IMR-90 (cell line): Measurements from ENCODE around the gene ENPEP. TPM values are rescaled to one million over a fixed set of nuclear protein-coding genes. Genes with fewer than 3 reads are reported as not detected.

Source experiments
- ATAC-seq: fragments of 200-7000 bp; cut with Tn5 transposase; 2 replicates; pipeline ENCODE4 v1.9.1; 2020; ENCODE audit warnings: low read depth, mild to moderate bottlenecking, moderate library complexity
- BruUV-seq: library from RNA; stranded (reverse); fragments of 400-500 nt; replicated peaks from 2 replicates; lab custom pipeline; 2021; lab: Mats Ljungman, UMichigan
- CTCF ChIA-PET: fragments of 300-600 bp; formaldehyde crosslinking; extraction: SDS; loops from one replicate; lab custom pipeline; 2021; ENCODE audit warnings: antibody characterized with exemption; lab: Yijun Ruan, JAX
- POLR2A ChIA-PET: fragments of 300-600 bp; sonication (Branson Sonifier 250); formaldehyde crosslinking; loops from one replicate; lab custom pipeline; 2022; ENCODE audit warnings: antibody characterized with exemption; ENCODE audit not compliant: unreplicated experiment; lab: Charles Lee
- DNase-seq: peaks from one replicate; pipeline ENCODE4 v3.0.0; 2013
- H2AFZ ChIP-seq: replicated peaks from 2 replicates; pipeline ENCODE3; 2013; ENCODE audit warnings: low read length, mild to moderate bottlenecking; ENCODE audit not compliant: poor library complexity
- H2AK5ac ChIP-seq: 2 replicates; pipeline ENCODE4 v1.6.1; 2013; ENCODE audit warnings: low read depth, low read length, inconsistent platforms
- H2AK9ac ChIP-seq: replicated peaks from 2 replicates; pipeline ENCODE3; 2013; ENCODE audit warnings: mild to moderate bottlenecking, low read depth, low read length, moderate library complexity; ENCODE audit not compliant: poor library complexity
- H2BK120ac ChIP-seq: 2 replicates; pipeline ENCODE4 v1.6.1; 2013; ENCODE audit warnings: low read depth, low read length, inconsistent platforms
- H2BK15ac ChIP-seq: 3 replicates; pipeline ENCODE4 v1.6.1; 2013; ENCODE audit warnings: low read depth, low read length, inconsistent platforms
- H2BK20ac ChIP-seq: 2 replicates; pipeline ENCODE4 v1.6.1; 2013; ENCODE audit warnings: low read depth, mild to moderate bottlenecking, inconsistent platforms, low read length, moderate library complexity
- H2BK5ac ChIP-seq: 2 replicates; pipeline ENCODE4 v1.6.1; 2013; ENCODE audit warnings: mild to moderate bottlenecking, low read depth, low read length, inconsistent platforms; ENCODE audit not compliant: poor library complexity, severe bottlenecking
- H3K14ac ChIP-seq: replicated peaks from 2 replicates; pipeline ENCODE4 v1.6.1; 2013; ENCODE audit warnings: low read depth, low read length, inconsistent platforms
- H3K18ac ChIP-seq: 2 replicates; pipeline ENCODE4 v1.6.1; 2013; ENCODE audit warnings: low read depth, low read length, control low read depth
- H3K23ac ChIP-seq: 2 replicates; pipeline ENCODE4 v1.6.1; 2013; ENCODE audit warnings: low read depth, low read length, inconsistent platforms
- H3K27ac ChIP-seq: 2 replicates; pipeline ENCODE4 v1.5.1; 2013; ENCODE audit warnings: mild to moderate bottlenecking, control low read depth, low read length; ENCODE audit not compliant: insufficient read depth
- H3K27me3 ChIP-seq: 2 replicates; pipeline ENCODE4 v1.6.1; 2013; ENCODE audit warnings: low read length; ENCODE audit not compliant: control insufficient read depth, insufficient read depth
- H3K36me3 ChIP-seq: 2 replicates; pipeline ENCODE4 v1.6.1; 2013; ENCODE audit warnings: low read length, mixed read lengths; ENCODE audit not compliant: control insufficient read depth, insufficient read depth
- H3K4ac ChIP-seq: 2 replicates; pipeline ENCODE4 v1.6.1; 2013; ENCODE audit warnings: low read depth, low read length, inconsistent platforms
- H3K4me1 ChIP-seq: 2 replicates; pipeline ENCODE4 v1.6.1; 2013; ENCODE audit warnings: low read length, mixed read lengths; ENCODE audit not compliant: control insufficient read depth, insufficient read depth
- H3K4me2 ChIP-seq: 2 replicates; pipeline ENCODE4 v1.6.1; 2013; ENCODE audit warnings: low read depth, mild to moderate bottlenecking, control low read depth, low read length, moderate library complexity
- H3K4me3 ChIP-seq: 2 replicates; pipeline ENCODE4 v1.5.1; 2013; ENCODE audit warnings: low read depth, mild to moderate bottlenecking, control low read depth, low read length, moderate library complexity; ENCODE audit not compliant: insufficient read depth
- H3K56ac ChIP-seq: 2 replicates; pipeline ENCODE4 v1.6.1; 2013; ENCODE audit warnings: low read length, inconsistent platforms; ENCODE audit not compliant: insufficient read depth; ENCODE audit errors: extremely low read depth
- H3K79me1 ChIP-seq, 2 experiments: 2 replicates each; pipeline ENCODE4 v1.6.1; 2013; ENCODE audit warnings: low read length in 2 of 2, inconsistent platforms in 1 of 2, low read depth in 1 of 2
- H3K9ac ChIP-seq: 2 replicates; pipeline ENCODE4 v1.6.1; 2013; ENCODE audit warnings: low read depth, low read length, control low read depth
- H3K9me1 ChIP-seq: 2 replicates; pipeline ENCODE4 v1.6.1; 2013; ENCODE audit warnings: low read length, inconsistent platforms; ENCODE audit not compliant: insufficient read depth
- H3K9me3 ChIP-seq: 2 replicates; pipeline ENCODE4 v1.6.1; 2013; ENCODE audit warnings: low read length; ENCODE audit not compliant: control insufficient read depth, insufficient read depth
- H4K20me1 ChIP-seq: 2 replicates; pipeline ENCODE4 v1.6.1; 2013; ENCODE audit warnings: low read length, inconsistent platforms; ENCODE audit not compliant: insufficient read depth
- H4K5ac ChIP-seq: 2 replicates; pipeline ENCODE4 v1.6.1; 2013; ENCODE audit warnings: mild to moderate bottlenecking, low read depth, low read length, control low read depth
- H4K8ac ChIP-seq, 2 experiments: 2 replicates each; pipeline ENCODE4 v1.6.1; 2013; ENCODE audit warnings: low read depth in 2 of 2, low read length in 2 of 2, control low read depth in 1 of 2, inconsistent platforms in 1 of 2
- H4K91ac ChIP-seq: 2 replicates; pipeline ENCODE4 v1.6.1; 2013; ENCODE audit warnings: low read depth, low read length, inconsistent platforms; ENCODE audit not compliant: insufficient read depth
- BHLHE40 ChIP-seq: fragments of 150-350 bp; IDR thresholded peaks from 2 replicates; pipeline ENCODE4 v1.6.1; 2016; ENCODE audit warnings: mild to moderate bottlenecking, low read depth, low read length
- MAZ ChIP-seq: IDR thresholded peaks from 2 replicates; pipeline ENCODE4 v1.6.1; 2012; ENCODE audit warnings: low read depth, mild to moderate bottlenecking, low read length, improper control_type of control experiment, moderate library complexity, borderline replicate concordance
- RFX5 ChIP-seq: IDR thresholded peaks from 2 replicates; pipeline ENCODE4 v1.8.0; 2012; ENCODE audit warnings: low read depth, mild to moderate bottlenecking, low read length, moderate library complexity
- WGBS, 2 experiments: methylation state at CpG; one replicate each; pipeline versions ENCODE4 v1.1.5 to v1.1.7; 2013; ENCODE audit warnings: missing lambda C conversion rate in 2 of 2; ENCODE audit not compliant: insufficient read length in 1 of 2; ENCODE audit errors: extremely low coverage in 2 of 2; 5-methylcytosine and 5-hydroxymethylcytosine counted together
- dilution Hi-C: fragments of 300-500 bp; cut with HindIII; formaldehyde crosslinking; loops from one replicate; pipeline ENCODE4 v1.14.3; 2018; ENCODE audit warnings: low sequenced_read_pairs; ENCODE audit not compliant: unreplicated experiment
- in situ Hi-C: fragments of 300-500 bp; cut with MboI; formaldehyde crosslinking; loops from 3 replicates; pipeline ENCODE4 v1.14.3; 2019; ENCODE audit warnings: low sequenced_read_pairs, inconsistent platforms, mixed read lengths
- intact Hi-C: fragments of 100-400 bp; cut with micrococcal nuclease; formaldehyde crosslinking; loops from 2 replicates; pipeline ENCODE4 v1.10.0; 2022
- polyA plus RNA-seq, 3 experiments: library from polyadenylated mRNA; depleted of rRNA; stranded (reverse); fragments of >200 nt; gene quantifications; 2 replicates each; pipeline ENCODE4 v1.2.3, GENCODE V29; 2012; ENCODE audit warnings: low replicate concordance in 1 of 3
- total RNA-seq: library from RNA; depleted of rRNA; stranded (reverse); fragments of >200 nt; gene quantifications from 2 replicates; pipeline ENCODE4 v1.2.3, GENCODE V29; 2012
- TF ChIP-seq, protein P1 (sequence below): fragments of 150-350 bp; IDR thresholded peaks from 2 replicates; pipeline ENCODE4 v1.6.1; 2016; ENCODE audit warnings: low read depth, mild to moderate bottlenecking, low read length, moderate library complexity, borderline replicate concordance

The ENPEP gene
- total and polyA plus RNA-seq, 2 of the 4 experiments (the other 2 are of a cell fraction), result 0.12 to 0.18 TPM

DNA sequence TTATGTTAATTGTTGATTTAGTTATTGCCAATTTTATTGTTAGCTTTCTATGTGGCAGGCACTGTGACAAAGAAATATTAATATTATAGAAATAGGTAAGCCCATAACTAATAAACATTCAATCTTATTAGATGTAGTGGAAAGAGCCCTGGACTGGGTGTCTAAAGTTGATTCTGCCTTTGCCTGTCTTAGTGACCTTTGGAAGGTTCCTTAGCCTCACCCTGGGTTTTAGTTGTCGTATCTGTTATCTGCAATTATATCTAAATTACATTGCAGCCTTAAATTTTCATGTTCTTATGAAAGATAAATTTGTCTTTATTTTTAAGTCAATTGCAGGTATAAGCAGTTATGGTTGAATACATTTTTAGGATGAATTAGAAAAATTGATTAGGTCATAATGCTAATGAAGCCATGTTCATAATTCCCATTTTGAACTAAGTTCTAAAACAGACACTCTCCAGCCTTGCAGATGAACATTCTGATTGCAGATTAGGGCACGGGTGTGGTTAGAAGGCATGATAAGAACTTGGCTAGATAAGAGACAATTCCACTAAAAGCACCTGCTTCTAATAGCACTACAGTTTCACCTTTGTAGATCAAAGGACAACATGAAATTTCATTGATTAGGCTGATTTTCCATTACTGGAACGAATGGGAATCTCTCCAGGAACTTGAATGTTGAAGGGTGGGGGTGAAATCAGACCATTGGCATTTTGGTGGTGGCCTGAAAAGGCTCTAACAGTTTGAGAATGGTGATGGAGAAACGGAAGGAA, 17.3 kb upstream of the ENPEP start:
- Histone ChIP-seq H4K5ac (no peak overlapping the region), H2AK5ac (no peak overlapping the region), H2AFZ (no peak overlapping the region), H3K9me3 (no peaks in the 10 kb centered on the region), H3K4me2 (no peak overlapping the region), H2BK5ac (no peak overlapping the region), H3K18ac (no peak overlapping the region), H3K4me1 (no peaks in the 10 kb centered on the region), H2BK120ac (no peak overlapping the region), H3K56ac (no peak overlapping the region), H2BK20ac (no peak overlapping the region), H3K4ac (no peak overlapping the region), H4K20me1 (no peaks in the 10 kb centered on the region), H3K23ac (no peak overlapping the region), H3K9me1 (no peaks in the 10 kb centered on the region), H3K14ac (no peak overlapping the region), H4K8ac (no peak overlapping the region), H3K27me3 (no peaks in the 10 kb centered on the region; the same call in 1 of the 2 replicates), H3K27ac (no peak overlapping the region), H3K4me3 (no peak overlapping the region), H2AK9ac (no peak overlapping the region), H4K91ac (no peak overlapping the region), H3K79me1 (no peaks in the 10 kb centered on the region), H3K9ac (no peak overlapping the region), H2BK15ac (no peak overlapping the region), H3K36me3 (no peaks in the 10 kb centered on the region)
- in situ Hi-C loops (no loop called here), dilution Hi-C loops (no loop called here), intact Hi-C loops (no loop called here)
- TF ChIP-seq RFX5 (no peak), BHLHE40 (no peak), MAZ (no peak)
- TF ChIP-seq, protein P1, sequence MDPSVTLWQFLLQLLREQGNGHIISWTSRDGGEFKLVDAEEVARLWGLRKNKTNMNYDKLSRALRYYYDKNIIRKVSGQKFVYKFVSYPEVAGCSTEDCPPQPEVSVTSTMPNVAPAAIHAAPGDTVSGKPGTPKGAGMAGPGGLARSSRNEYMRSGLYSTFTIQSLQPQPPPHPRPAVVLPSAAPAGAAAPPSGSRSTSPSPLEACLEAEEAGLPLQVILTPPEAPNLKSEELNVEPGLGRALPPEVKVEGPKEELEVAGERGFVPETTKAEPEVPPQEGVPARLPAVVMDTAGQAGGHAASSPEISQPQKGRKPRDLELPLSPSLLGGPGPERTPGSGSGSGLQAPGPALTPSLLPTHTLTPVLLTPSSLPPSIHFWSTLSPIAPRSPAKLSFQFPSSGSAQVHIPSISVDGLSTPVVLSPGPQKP, result no peak
- no TSS peak for BruUV-seq
- CTCF ChIA-PET, result no interaction called here
- POLR2A ChIA-PET, result no interaction called here
- no peak for DNase-seq
- WGBS, 2 experiments, result no CpG with 5 or more reads among the region's 4 CpGs
- ATAC-seq, result no peak
